Stomach (tissue), 9 donors: ENCODE results near the gene STK11IP. TPM values are rescaled to one million over a fixed set of nuclear protein-coding genes. Genes with fewer than 3 reads are reported as not detected.

Source experiments
- DNase-seq, 2 donors: peaks; one replicate each; pipeline versions ENCODE4 v3.0.0 to v3.0.0-alpha.2; 2013 to 2019
- H3K27ac ChIP-seq, 5 donors: fragments of 200-600 bp in 4 of 5; sonication (generic) in 4 of 5; one replicate each; pipeline ENCODE4 v1.5.1; 2013 to 2019; ENCODE audit warnings: mild to moderate bottlenecking in 1 of 5, moderate library complexity in 1 of 5
- H3K27me3 ChIP-seq, 3 donors: fragments of 200-600 bp; sonication (generic); one replicate each; pipeline ENCODE4 v1.5.1; 2017 to 2019; ENCODE audit warnings: mixed run types in 1 of 3
- H3K36me3 ChIP-seq, 4 donors: fragments of 200-600 bp; sonication (generic); 1 replicate in 3 of 4; 2 replicates in 1 of 4; pipeline ENCODE4 v1.5.1; 2016 to 2019
- H3K4me1 ChIP-seq, 4 donors: fragments of 200-600 bp; sonication (generic); one replicate each; pipeline ENCODE4 v1.5.1; 2016 to 2019
- H3K4me3 ChIP-seq, 4 donors: fragments of 200-600 bp; sonication (generic) in 3 of 4; one replicate each; pipeline ENCODE4 v1.5.1; 2016 to 2019; ENCODE audit warnings: mild to moderate bottlenecking in 1 of 4
- H3K9me3 ChIP-seq, 4 donors: fragments of 200-600 bp; sonication (generic); one replicate each; pipeline ENCODE4 v1.5.1; 2016 to 2019
- CTCF ChIP-seq, 7 experiments: fragments of 450-650 bp in 4 of 7; fragments of 200-600 bp in 3 of 7; sonication (generic) in 3 of 7; IDR thresholded peaks; one replicate each; pipeline ENCODE4 v1.5.1; 2016 to 2019; ENCODE audit warnings: antibody characterized with exemption in 7 of 7, control low read depth in 2 of 7, mild to moderate bottlenecking in 1 of 7
- EP300 ChIP-seq: sonication (generic); formaldehyde crosslinking; IDR thresholded peaks from one replicate; pipeline ENCODE4 v1.6.1; 2017; ENCODE audit warnings: antibody characterized with exemption
- POLR2A ChIP-seq, 4 donors: fragments of 450-650 bp; IDR thresholded peaks; one replicate each; pipeline ENCODE4 v1.6.1; 2016; ENCODE audit warnings: antibody characterized with exemption in 4 of 4, control low read depth in 2 of 4, mild to moderate bottlenecking in 1 of 4, moderate library complexity in 1 of 4
- POLR2AphosphoS5 ChIP-seq, 3 donors: sonication (generic); formaldehyde crosslinking; IDR thresholded peaks; one replicate each; pipeline ENCODE4 v1.6.1; 2016; ENCODE audit warnings: antibody characterized with exemption in 3 of 3
- WGBS, 5 donors: extraction: QIAGEN DNeasy Blood & Tissue Kit in 3 of 5; methylation state at CpG; one replicate each; pipeline versions ENCODE4 v1.1.5 to v1.1.7; 2013 to 2018; 5-methylcytosine and 5-hydroxymethylcytosine counted together
- intact Hi-C: fragments of 100-400 bp; cut with DNase I; formaldehyde crosslinking; loops from one replicate; pipeline ENCODE4 v1.15.1; 2023; ENCODE audit warnings: low total_unique reads
- polyA plus RNA-seq, 3 donors: library from polyadenylated mRNA; stranded (reverse); fragments of 200-250 nt; gene quantifications; one replicate each; pipeline ENCODE4 v1.2.3, GENCODE V29; 2013
- total RNA-seq, 5 donors: library from RNA; depleted of rRNA; stranded (reverse); fragments of >200 nt; gene quantifications; one replicate each; pipeline versions ENCODE4 v1.1.0 to v1.2.3, GENCODE V29; 2014 to 2016
- donor health status: healthy with polysubstance abuse.
- donor health status: Bipolar disorder and iron deficiency.
- donor health status: healthy.

The STK11IP gene
- total and polyA plus RNA-seq, 8 donors = 6.8 to 89.5 (median 14.6) TPM

DNA sequence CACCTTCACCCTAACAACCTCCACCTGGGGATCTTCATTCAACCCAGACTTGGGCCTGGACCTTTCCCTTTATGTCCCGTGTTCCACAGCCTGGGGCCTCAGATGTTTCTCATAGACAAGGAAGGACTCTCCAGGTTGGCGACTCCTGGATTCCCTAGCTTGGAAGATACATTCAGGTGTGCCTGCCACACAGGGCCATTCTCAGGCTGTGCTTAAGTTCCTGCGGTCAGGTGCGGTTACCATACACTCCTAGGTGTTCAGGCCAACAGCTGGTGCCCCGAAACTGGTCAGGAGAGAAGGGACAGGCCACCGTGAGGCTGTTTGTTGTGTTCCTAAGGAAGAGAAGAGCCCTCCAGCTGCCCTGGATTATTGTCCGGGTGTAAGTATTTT lies 45.4 kb downstream of the STK11IP start:
- Histone ChIP-seq H3K4me3 (no peak overlapping the region), H3K27ac (no peak overlapping the region), H3K36me3 (no peaks in the 10 kb centered on the region), H3K27me3 (peaks cover 0 to 4% (median 0%) of the 10 kb centered on the region in 3 donors), H3K9me3 (no peaks in the 10 kb centered on the region), H3K4me1 (peaks cover 0 to 24% (median 15%) of the 10 kb centered on the region in 4 donors)
- intact Hi-C loops = loop anchor here (5.0 kb wide), 1 partner anchor 101 kb away; the partner anchor contains the start of genes CHPF and TMEM198
- TF ChIP-seq EP300 (no peak), POLR2A (IDR thresholded peaks at IDR 0.05) (no peak), CTCF (IDR thresholded peaks at IDR 0.05) (no peak), POLR2AphosphoS5 (IDR thresholded peaks at IDR 0.05) (no peak)
- DNase-seq = no peak
- 77 to 90% (median 88%) methylated on average over 7 of the region's 7 CpGs for WGBS, 5 donors

GRCh38 chr2:219643788-219644398 lies 46.2 kb downstream of the STK11IP start:
- intact Hi-C loops = loop anchor here (5.0 kb wide), 1 partner anchor 102 kb away; the partner anchor contains the start of genes CHPF and TMEM198
- H3K4me1 ChIP-seq = peaks cover 0 to 24% (median 15%) of the 10 kb centered on the region in 4 donors
- 76 to 87% (median 84%) methylated on average over 14 of the region's 14 CpGs for WGBS, 5 donors

DNA sequence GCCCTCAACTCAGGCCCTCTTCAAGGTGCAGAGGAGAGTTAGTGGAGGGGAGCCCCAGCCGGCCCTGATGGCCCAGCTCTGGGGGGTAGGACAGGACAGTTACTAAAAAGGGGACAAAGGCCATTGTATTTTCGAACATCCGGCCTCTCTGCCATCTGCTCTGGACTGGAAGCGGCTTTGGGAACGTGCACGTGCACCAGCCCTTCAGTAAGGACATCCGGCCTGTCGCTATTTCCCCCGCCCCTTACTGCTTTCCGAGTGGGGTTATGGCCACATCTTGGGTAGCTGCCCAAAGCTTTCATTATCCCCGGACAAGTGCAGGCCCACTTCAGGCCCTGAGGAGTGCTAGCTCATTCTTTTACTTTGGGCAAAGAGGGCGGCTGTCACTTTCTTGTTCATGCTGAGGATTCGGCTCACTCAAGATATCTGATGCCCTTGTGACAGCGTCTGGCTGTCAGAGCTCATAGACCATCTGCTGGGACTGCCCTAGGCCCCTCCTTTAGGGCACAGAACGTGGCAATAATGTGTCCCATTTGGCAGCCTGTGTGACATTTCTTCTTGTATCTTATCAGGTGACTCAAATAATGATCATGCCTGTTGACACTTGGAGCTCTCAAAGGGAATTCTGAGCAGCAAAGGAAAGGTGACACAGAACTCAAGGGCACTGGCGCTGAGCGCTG lies 47.3 kb downstream of the STK11IP start:
- WGBS, 5 donors = 59 to 65% (median 63%) methylated on average over 17 of the region's 17 CpGs
- peak in 1 of 2 donors; percentile 55 for DNase-seq
- TF ChIP-seq EP300 (no peak), POLR2AphosphoS5 (IDR thresholded peaks at IDR 0.05) (no peak), POLR2A (IDR thresholded peaks at IDR 0.05) (no peak)
- Histone ChIP-seq H3K9me3 (no peaks in the 10 kb centered on the region), H3K27me3 (no peaks in the 10 kb centered on the region), H3K36me3 (no peaks in the 10 kb centered on the region), H3K4me3 (no peak overlapping the region), H3K4me1 (peaks cover 0 to 24% (median 15%) of the 10 kb centered on the region in 4 donors), H3K27ac (peak overlapping the region in 2 of 5 donors; percentile 22 to 27)
- intact Hi-C loops = loop anchor here (5.0 kb wide), 1 partner anchor 103 kb away; the partner anchor contains the start of genes CHPF and TMEM198

More at GRCh38 chr2:219643788-219644398, 46.2 kb downstream of the STK11IP start:
- no peaks in the 10 kb centered on the region for H3K27me3 ChIP-seq
- H3K27ac ChIP-seq = no peak overlapping the region
- H3K36me3 ChIP-seq = no peaks in the 10 kb centered on the region
- TF ChIP-seq CTCF (IDR thresholded peaks at IDR 0.05) = no peak
- no peak for TF ChIP-seq POLR2A (IDR thresholded peaks at IDR 0.05)
- TF ChIP-seq POLR2AphosphoS5 (IDR thresholded peaks at IDR 0.05) = no peak
- TF ChIP-seq EP300 = no peak
- H3K4me3 ChIP-seq = no peak overlapping the region
- H3K9me3 ChIP-seq = no peaks in the 10 kb centered on the region
- DNase-seq = no peak

GRCh38 chr2:219645631-219646527 lies 48.2 kb downstream of the STK11IP start:
- TF ChIP-seq POLR2AphosphoS5 (IDR thresholded peaks at IDR 0.05) = no peak
- WGBS, 5 donors = 68 to 79% (median 77%) methylated on average over 12 of the region's 12 CpGs
- H3K9me3 ChIP-seq = no peaks in the 10 kb centered on the region
- H3K27ac ChIP-seq = peak overlapping the region in 1 of 5 donors; percentile 15
- H3K36me3 ChIP-seq = no peaks in the 10 kb centered on the region
- peaks cover 0 to 24% (median 15%) of the 10 kb centered on the region in 4 donors for H3K4me1 ChIP-seq
- intact Hi-C loops = no loop called here
- DNase-seq = no peak
- peaks cover 0 to 5% (median 3%) of the 10 kb centered on the region in 3 donors for H3K27me3 ChIP-seq
- no peak overlapping the region for H3K4me3 ChIP-seq

DNA sequence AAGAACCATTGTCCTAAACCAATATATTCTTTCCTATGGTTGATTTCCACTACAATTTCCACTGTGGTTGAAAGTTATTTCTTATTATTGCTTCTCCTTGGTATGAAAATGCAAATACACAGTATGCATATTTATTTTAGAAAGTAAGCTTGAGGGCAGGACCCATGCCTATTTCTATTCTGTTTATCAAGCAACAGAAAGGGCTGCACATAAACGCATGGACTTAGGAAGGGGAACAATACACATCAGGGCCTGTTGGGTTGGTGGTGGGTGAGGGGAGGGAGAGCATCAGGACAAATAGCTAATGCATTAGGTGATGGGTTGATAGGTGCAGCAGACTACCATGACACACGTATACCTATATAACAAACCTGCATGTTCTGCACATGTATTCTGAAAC lies 50.5 kb downstream of the STK11IP start:
- peaks cover 0 to 12% (median 6%) of the 10 kb centered on the region in 3 donors for H3K27me3 ChIP-seq
- no peak overlapping the region for H3K4me3 ChIP-seq
- H3K36me3 ChIP-seq = no peaks in the 10 kb centered on the region
- H3K4me1 ChIP-seq = peaks cover 0 to 13% (median 6%) of the 10 kb centered on the region in 4 donors
- H3K27ac ChIP-seq = no peak overlapping the region
- no peak for DNase-seq
- WGBS, 5 donors = 62 to 78% (median 66%) methylated on average over 2 of the region's 2 CpGs
- TF ChIP-seq EP300 = no peak
- no peak for TF ChIP-seq POLR2AphosphoS5 (IDR thresholded peaks at IDR 0.05)
- TF ChIP-seq CTCF (IDR thresholded peaks at IDR 0.05) = no peak
- no peak for TF ChIP-seq POLR2A (IDR thresholded peaks at IDR 0.05)
- H3K9me3 ChIP-seq = no peaks in the 10 kb centered on the region
- intact Hi-C loops = no loop called here
